Measurements from ENCODE around the gene TM9SF4. TPM values are rescaled to one million over a fixed set of nuclear protein-coding genes. Genes with fewer than 3 reads are reported as not detected.

TM9SF4 gene
- total and polyA plus RNA-seq, 4 donors, result 18.4 to 46.6 (median 38.5) TPM

GRCh38 chr20:32208499-32209154, 99.1 kb downstream of the TM9SF4 start:
- peak overlapping the region; percentile 92 to 97 for H3K9ac ChIP-seq (ENCODE audit: insufficient read depth in 1 of 2, low read length in 2 of 2)
- H3K27me3 ChIP-seq (ENCODE audit: control insufficient read depth in 3 of 3, insufficient read depth in 3 of 3, low read length in 2 of 3), result no peaks in the 10 kb centered on the region
- no peaks in the 10 kb centered on the region for H3K9me3 ChIP-seq (ENCODE audit: control insufficient read depth in 4 of 4, insufficient read depth in 3 of 4, low read length in 3 of 4)
- DNase-seq (no peak), ATAC-seq (ENCODE audit: insufficient read depth, low FRiP score) (no peak)
- peak overlapping the region; percentile 74 to 84 for H3K27ac ChIP-seq (ENCODE audit: low read depth in 1 of 2, low read length in 1 of 2)
- 71 to 76% methylated on average over 13 of the region's 13 CpGs for WGBS, 2 donors
- TF ChIP-seq CTCF (IDR thresholded peaks at IDR 0.05; ENCODE audit: control extremely low read depth, extremely low read depth), result no peak
- H3K4me3 ChIP-seq, result peak overlapping the region; percentile 94
- H3K4me1 ChIP-seq (ENCODE audit: control insufficient read depth in 5 of 5, insufficient read depth in 5 of 5, low read length in 5 of 5), result peaks cover 6 to 33% (median 18%) of the 10 kb centered on the region in 5 donors
- peaks cover 0 to 6% (median 3%) of the 10 kb centered on the region in 4 donors for H3K36me3 ChIP-seq (ENCODE audit: control insufficient read depth in 4 of 4, insufficient read depth in 4 of 4, low read length in 4 of 4)

GRCh38 chr20:32209850-32210605, 100.5 kb downstream of the TM9SF4 start:
- H3K27me3 ChIP-seq (ENCODE audit: control insufficient read depth in 3 of 3, insufficient read depth in 3 of 3, low read length in 2 of 3), result no peaks in the 10 kb centered on the region
- H3K9ac ChIP-seq (ENCODE audit: insufficient read depth in 1 of 2, low read length in 2 of 2), result no peak overlapping the region
- 77% methylated on average over 9 of the region's 9 CpGs for WGBS, 2 donors
- no peak for TF ChIP-seq CTCF (IDR thresholded peaks at IDR 0.05; ENCODE audit: control extremely low read depth, extremely low read depth)
- peaks cover 6 to 25% (median 13%) of the 10 kb centered on the region in 5 donors for H3K4me1 ChIP-seq (ENCODE audit: control insufficient read depth in 5 of 5, insufficient read depth in 5 of 5, low read length in 5 of 5)
- H3K27ac ChIP-seq (ENCODE audit: low read depth in 1 of 2, low read length in 1 of 2), result no peak overlapping the region
- H3K36me3 ChIP-seq (ENCODE audit: control insufficient read depth in 4 of 4, insufficient read depth in 4 of 4, low read length in 4 of 4), result peaks cover 0 to 7% (median 6%) of the 10 kb centered on the region in 4 donors
- H3K9me3 ChIP-seq (ENCODE audit: control insufficient read depth in 4 of 4, insufficient read depth in 3 of 4, low read length in 3 of 4), result no peaks in the 10 kb centered on the region
- ATAC-seq (ENCODE audit: insufficient read depth, low FRiP score), result no peak
- H3K4me3 ChIP-seq, result no peak overlapping the region
- no peak for DNase-seq

- Histone ChIP-seq H3K4me3 (no peak overlapping the region), H3K36me3 (ENCODE audit: control insufficient read depth in 4 of 4, insufficient read depth in 4 of 4, low read length in 4 of 4) (peaks cover 18 to 33% (median 21%) of the 10 kb centered on the region in 4 donors), H3K9me3 (ENCODE audit: control insufficient read depth in 4 of 4, insufficient read depth in 3 of 4, low read length in 3 of 4) (no peaks in the 10 kb centered on the region), H3K9ac (ENCODE audit: insufficient read depth in 1 of 2, low read length in 2 of 2) (no peak overlapping the region), H3K27me3 (ENCODE audit: control insufficient read depth in 3 of 3, insufficient read depth in 3 of 3, low read length in 2 of 3) (no peaks in the 10 kb centered on the region), H3K4me1 (ENCODE audit: control insufficient read depth in 5 of 5, insufficient read depth in 5 of 5, low read length in 5 of 5) (peaks cover 0 to 2% (median 0%) of the 10 kb centered on the region in 5 donors), H3K27ac (ENCODE audit: low read depth in 1 of 2, low read length in 1 of 2) (no peak overlapping the region)
- DNase-seq (no peak), ATAC-seq (ENCODE audit: insufficient read depth, low FRiP score) (no peak)
- 97 to 100% methylated on average over 1 of the region's 1 CpG for WGBS, 2 donors
- no peak for TF ChIP-seq CTCF (IDR thresholded peaks at IDR 0.05; ENCODE audit: control extremely low read depth, extremely low read depth)
Measured at GRCh38 chr20:32213870-32214269, 104.4 kb downstream of the TM9SF4 start.
